Keratinocyte (primary cell): ENCODE results near the gene RNMT.

Experiments used
- CTCF ChIP-seq, 3 experiments: IDR thresholded peaks in 1 of 3; conservative IDR thresholded peaks in 1 of 3; optimal IDR thresholded peaks in 1 of 3; 2 replicates in 2 of 3; 3 replicates in 1 of 3; pipeline versions ENCODE3 to v1.5.1; 2011; ENCODE audit warnings: low read length in 3 of 3, mild to moderate bottlenecking in 3 of 3, moderate library complexity in 2 of 3, control low read depth in 1 of 3, inconsistent platforms in 1 of 3; ENCODE audit not compliant: insufficient read depth in 2 of 3; ENCODE audit errors: extremely low read depth in 1 of 3
- EZH2 ChIP-seq: IDR thresholded peaks from one replicate; pipeline ENCODE4 v1.6.1; 2012; ENCODE audit warnings: inconsistent platforms, mild to moderate bottlenecking, low read length, moderate library complexity

- no peak for TF ChIP-seq CTCF (optimal IDR thresholded peaks at IDR 0.05 in 1 of 3, IDR thresholded peaks at IDR 0.05 in 1 of 3, conservative IDR thresholded peaks at IDR 0.05 in 1 of 3; ENCODE audit: extremely low read depth in 1 of 3, insufficient read depth in 2 of 3, low read length in 3 of 3)
- TF ChIP-seq EZH2: no peak
Observed at GRCh38 chr18:13808294-13809042, 82.0 kb downstream of the RNMT start.
